ENCODE results near the gene UNC45A.

The UNC45A gene

DNA sequence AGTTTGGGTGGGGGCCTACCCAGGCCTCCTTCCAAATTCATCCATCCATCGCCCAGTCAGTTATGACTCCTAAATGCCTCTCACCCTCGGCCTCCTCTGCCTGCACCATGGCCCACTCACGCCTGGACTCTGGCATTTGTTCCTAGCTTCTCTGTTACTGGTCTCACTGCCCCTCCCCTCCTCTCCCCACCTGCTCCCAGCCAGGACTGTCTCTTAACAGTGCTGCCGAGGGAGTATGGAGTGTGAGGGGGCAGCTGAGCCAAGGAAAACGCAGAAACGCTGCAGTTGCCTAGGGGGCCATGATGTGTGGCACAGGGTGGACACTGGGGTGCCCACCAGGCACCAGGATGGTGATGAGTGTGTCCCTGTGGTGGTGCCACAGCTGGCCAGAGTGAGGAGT lies 22.7 kb downstream of the UNC45A start:
- Histone ChIP-seq H3K9me3 (ENCODE audit: control insufficient read depth, low read length) (no peaks in the 10 kb centered on the region), H3K36me3 (ENCODE audit: control insufficient read depth in 1 of 2, insufficient read depth in 2 of 2, low read depth in 1 of 2, low read length in 2 of 2) (peaks cover 39 to 46% of the 10 kb centered on the region in 2 experiments), H3K9ac (ENCODE audit: low read length) (peak overlapping the region; percentile 78), H3K14ac (ENCODE audit: low read length in 2 of 2) (no peak overlapping the region), H2AK5ac (ENCODE audit: low read length, severe bottlenecking) (no peak overlapping the region), H4K8ac (ENCODE audit: low read length) (peak overlapping the region; percentile 5), H3K23ac (ENCODE audit: low read length in 2 of 2) (peak overlapping the region in 1 of 2 experiments; percentile 65), H2BK15ac (ENCODE audit: low read depth, poor library complexity, severe bottlenecking) (no peak overlapping the region), H2AFZ (ENCODE audit: low read depth, low read length) (no peak overlapping the region), H3K4me3 (ENCODE audit: insufficient read depth in 1 of 2, low read depth in 1 of 2, low read length in 2 of 2) (peak overlapping the region in 1 of 2 experiments; percentile 86), H3K4me2 (ENCODE audit: low read length, poor library complexity, severe bottlenecking) (peak overlapping the region; percentile 91), H3K79me1 (replicated peaks; ENCODE audit: low read length, poor library complexity, severe bottlenecking) (peaks cover 17% of the 10 kb centered on the region), H3K4ac (ENCODE audit: low read depth in 1 of 2, low read length in 2 of 2) (no peak overlapping the region), H2BK120ac (ENCODE audit: low read depth, low read length) (no peak overlapping the region), H3K27me3 (ENCODE audit: control insufficient read depth in 1 of 2, insufficient read depth in 1 of 2, low read length in 2 of 2) (no peaks in the 10 kb centered on the region), H2BK5ac (ENCODE audit: low read depth, low read length, poor library complexity, severe bottlenecking) (no peak overlapping the region), H3K18ac (ENCODE audit: low read depth in 1 of 2, low read length in 2 of 2) (no peak overlapping the region), H3K4me1 (ENCODE audit: control insufficient read depth, insufficient read depth, low read depth, low read length) (peaks cover 21% of the 10 kb centered on the region), H3K27ac (ENCODE audit: low read length, poor library complexity, severe bottlenecking) (no peak overlapping the region), H2BK12ac (ENCODE audit: low read length in 2 of 2) (peak overlapping the region in 1 of 2 experiments; percentile 33), H4K91ac (ENCODE audit: low read length) (no peak overlapping the region)
- WGBS: 94% methylated on average over 6 of the region's 6 CpGs
- no peak for DNase-seq

DNA sequence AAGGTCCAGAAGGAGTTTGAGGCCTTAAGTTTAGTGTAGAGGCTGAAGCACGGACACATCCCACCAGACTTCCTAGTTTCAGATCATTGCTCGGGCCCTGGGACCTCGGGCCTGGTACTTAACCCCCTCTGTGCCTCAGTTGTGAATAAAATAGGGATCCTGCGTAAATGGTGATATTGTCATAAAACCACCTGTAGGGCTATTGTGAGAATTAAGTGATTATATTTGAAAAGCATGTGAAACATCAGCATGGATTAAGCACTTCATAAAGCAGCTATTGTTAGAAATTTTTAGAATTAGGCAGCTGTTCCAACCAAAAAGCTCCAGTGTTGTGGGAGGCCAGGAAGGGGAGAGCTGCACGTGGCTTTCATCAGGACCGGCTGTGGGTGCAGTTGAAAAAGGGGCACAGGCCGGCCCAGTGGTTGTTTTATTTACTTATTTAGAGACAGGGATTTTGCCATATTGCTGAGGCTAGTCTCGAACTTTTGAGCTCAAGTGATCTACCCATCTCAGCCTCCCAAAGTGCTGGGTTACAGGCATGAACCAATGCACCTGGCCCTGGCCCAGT lies 24.0 kb downstream of the UNC45A start:
- Histone ChIP-seq H3K27me3 (ENCODE audit: control insufficient read depth in 1 of 2, insufficient read depth in 1 of 2, low read length in 2 of 2) (no peaks in the 10 kb centered on the region), H3K9me3 (ENCODE audit: control insufficient read depth, low read length) (no peaks in the 10 kb centered on the region), H2BK15ac (ENCODE audit: low read depth, poor library complexity, severe bottlenecking) (no peak overlapping the region), H2BK12ac (ENCODE audit: low read length in 2 of 2) (no peak overlapping the region), H3K79me1 (replicated peaks; ENCODE audit: low read length, poor library complexity, severe bottlenecking) (peaks cover 15% of the 10 kb centered on the region), H3K9ac (ENCODE audit: low read length) (no peak overlapping the region), H3K23ac (ENCODE audit: low read length in 2 of 2) (no peak overlapping the region), H3K4ac (ENCODE audit: low read depth in 1 of 2, low read length in 2 of 2) (no peak overlapping the region), H3K4me1 (ENCODE audit: control insufficient read depth, insufficient read depth, low read depth, low read length) (peaks cover 18% of the 10 kb centered on the region), H2BK120ac (ENCODE audit: low read depth, low read length) (no peak overlapping the region), H3K18ac (ENCODE audit: low read depth in 1 of 2, low read length in 2 of 2) (no peak overlapping the region), H3K4me2 (ENCODE audit: low read length, poor library complexity, severe bottlenecking) (no peak overlapping the region), H4K91ac (ENCODE audit: low read length) (no peak overlapping the region), H2BK5ac (ENCODE audit: low read depth, low read length, poor library complexity, severe bottlenecking) (no peak overlapping the region), H3K27ac (ENCODE audit: low read length, poor library complexity, severe bottlenecking) (no peak overlapping the region), H2AK5ac (ENCODE audit: low read length, severe bottlenecking) (no peak overlapping the region), H2AFZ (ENCODE audit: low read depth, low read length) (no peak overlapping the region), H4K8ac (ENCODE audit: low read length) (no peak overlapping the region), H3K4me3 (ENCODE audit: insufficient read depth in 1 of 2, low read depth in 1 of 2, low read length in 2 of 2) (no peak overlapping the region), H3K36me3 (ENCODE audit: control insufficient read depth in 1 of 2, insufficient read depth in 2 of 2, low read depth in 1 of 2, low read length in 2 of 2) (peaks cover 32 to 37% of the 10 kb centered on the region in 2 experiments), H3K14ac (ENCODE audit: low read length in 2 of 2) (no peak overlapping the region)
- WGBS: 95% methylated on average over 8 of the region's 8 CpGs
- no peak for DNase-seq

DNA sequence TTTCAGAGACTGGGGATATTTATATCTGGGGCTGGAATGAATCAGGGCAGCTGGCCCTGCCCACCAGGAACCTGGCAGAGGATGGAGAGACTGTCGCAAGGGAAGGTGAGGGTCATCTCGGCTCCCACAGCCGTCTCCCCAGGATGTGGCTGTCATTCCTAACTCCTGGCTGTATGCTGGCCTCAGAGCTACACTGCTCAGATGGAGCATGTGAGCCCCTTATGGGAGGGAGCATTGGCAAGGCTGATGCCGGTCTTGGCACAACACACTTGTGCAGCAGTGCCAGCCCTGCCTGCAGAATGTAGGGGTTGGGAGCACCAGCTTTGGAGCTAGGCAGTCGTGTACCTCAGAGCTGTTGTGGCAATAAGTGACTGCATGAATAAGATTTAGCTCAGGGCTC lies 24.8 kb downstream of the UNC45A start:
- Histone ChIP-seq H4K91ac (ENCODE audit: low read length) (no peak overlapping the region), H3K4ac (ENCODE audit: low read depth in 1 of 2, low read length in 2 of 2) (no peak overlapping the region), H3K4me2 (ENCODE audit: low read length, poor library complexity, severe bottlenecking) (no peak overlapping the region), H3K18ac (ENCODE audit: low read depth in 1 of 2, low read length in 2 of 2) (no peak overlapping the region), H3K4me1 (ENCODE audit: control insufficient read depth, insufficient read depth, low read depth, low read length) (peaks cover 18% of the 10 kb centered on the region), H3K36me3 (ENCODE audit: control insufficient read depth in 1 of 2, insufficient read depth in 2 of 2, low read depth in 1 of 2, low read length in 2 of 2) (peaks cover 29 to 37% of the 10 kb centered on the region in 2 experiments), H3K9ac (ENCODE audit: low read length) (no peak overlapping the region), H3K14ac (ENCODE audit: low read length in 2 of 2) (no peak overlapping the region), H3K23ac (ENCODE audit: low read length in 2 of 2) (peak overlapping the region in 1 of 2 experiments; percentile 94), H3K27ac (ENCODE audit: low read length, poor library complexity, severe bottlenecking) (no peak overlapping the region), H2BK15ac (ENCODE audit: low read depth, poor library complexity, severe bottlenecking) (no peak overlapping the region), H2AFZ (ENCODE audit: low read depth, low read length) (no peak overlapping the region), H2BK5ac (ENCODE audit: low read depth, low read length, poor library complexity, severe bottlenecking) (no peak overlapping the region), H2AK5ac (ENCODE audit: low read length, severe bottlenecking) (no peak overlapping the region), H3K9me3 (ENCODE audit: control insufficient read depth, low read length) (no peaks in the 10 kb centered on the region), H3K79me1 (replicated peaks; ENCODE audit: low read length, poor library complexity, severe bottlenecking) (peaks cover 15% of the 10 kb centered on the region), H2BK120ac (ENCODE audit: low read depth, low read length) (no peak overlapping the region), H3K4me3 (ENCODE audit: insufficient read depth in 1 of 2, low read depth in 1 of 2, low read length in 2 of 2) (no peak overlapping the region), H2BK12ac (ENCODE audit: low read length in 2 of 2) (no peak overlapping the region), H3K27me3 (ENCODE audit: control insufficient read depth in 1 of 2, insufficient read depth in 1 of 2, low read length in 2 of 2) (no peaks in the 10 kb centered on the region), H4K8ac (ENCODE audit: low read length) (no peak overlapping the region)
- 95% methylated on average over 5 of the region's 5 CpGs for WGBS
- DNase-seq: no peak

DNA sequence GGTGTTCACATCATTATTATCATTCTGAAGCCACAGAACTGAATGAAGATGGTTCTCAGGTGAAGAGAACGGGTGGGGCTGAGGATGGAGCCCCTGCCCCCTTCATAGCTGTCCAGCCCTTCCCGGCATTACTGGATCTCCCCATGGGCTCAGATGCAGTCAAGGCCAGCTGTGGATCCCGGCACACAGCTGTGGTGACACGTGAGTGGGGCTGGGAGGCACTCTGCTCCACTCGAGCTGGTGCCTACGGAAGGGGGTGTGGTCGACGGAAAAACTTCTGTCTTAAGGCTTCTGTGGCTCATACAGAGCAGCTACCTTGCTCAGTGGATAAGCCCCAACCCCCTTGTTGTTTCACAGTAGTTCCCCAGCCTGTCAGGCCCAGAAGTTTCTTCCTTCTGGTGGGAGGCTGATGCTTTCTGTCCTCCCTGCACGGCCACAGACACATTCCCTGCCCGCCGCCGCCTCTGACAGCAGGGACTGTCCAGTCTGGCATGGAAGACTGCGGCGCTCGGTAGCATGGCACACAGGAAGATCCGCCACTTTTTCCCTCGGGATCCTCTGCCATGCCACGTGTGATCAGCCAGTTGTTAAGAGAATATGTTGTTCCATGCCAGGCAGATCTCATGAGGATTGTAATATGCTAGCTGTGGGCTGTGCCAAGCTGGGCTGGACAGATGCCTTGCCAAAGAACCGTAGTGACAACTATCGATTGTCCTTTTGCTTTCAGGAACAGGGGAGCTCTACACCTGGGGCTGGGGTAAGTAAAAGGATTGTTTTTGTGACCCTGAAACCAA lies 25.4 kb downstream of the UNC45A start:
- no peak overlapping the region for H3K4me2 ChIP-seq (ENCODE audit: low read length, poor library complexity, severe bottlenecking)
- H3K9ac ChIP-seq (ENCODE audit: low read length): no peak overlapping the region
- peak overlapping the region in 1 of 2 experiments; percentile 15 for H3K23ac ChIP-seq (ENCODE audit: low read length in 2 of 2)
- no peak overlapping the region for H4K8ac ChIP-seq (ENCODE audit: low read length)
- H2BK12ac ChIP-seq (ENCODE audit: low read length in 2 of 2): no peak overlapping the region
- H3K4me1 ChIP-seq (ENCODE audit: control insufficient read depth, insufficient read depth, low read depth, low read length): peaks cover 14% of the 10 kb centered on the region
- H3K79me1 ChIP-seq (replicated peaks; ENCODE audit: low read length, poor library complexity, severe bottlenecking): peaks cover 15% of the 10 kb centered on the region
- no peak overlapping the region for H3K14ac ChIP-seq (ENCODE audit: low read length in 2 of 2)
- H3K4ac ChIP-seq (ENCODE audit: low read depth in 1 of 2, low read length in 2 of 2): no peak overlapping the region
- no peak for DNase-seq
- no peaks in the 10 kb centered on the region for H3K27me3 ChIP-seq (ENCODE audit: control insufficient read depth in 1 of 2, insufficient read depth in 1 of 2, low read length in 2 of 2)
- no peaks in the 10 kb centered on the region for H3K9me3 ChIP-seq (ENCODE audit: control insufficient read depth, low read length)
- H3K36me3 ChIP-seq (ENCODE audit: control insufficient read depth in 1 of 2, insufficient read depth in 2 of 2, low read depth in 1 of 2, low read length in 2 of 2): peaks cover 29 to 37% of the 10 kb centered on the region in 2 experiments
- H3K27ac ChIP-seq (ENCODE audit: low read length, poor library complexity, severe bottlenecking): no peak overlapping the region
- H4K91ac ChIP-seq (ENCODE audit: low read length): peak overlapping the region; percentile 35
- H2AFZ ChIP-seq (ENCODE audit: low read depth, low read length): no peak overlapping the region
- H3K18ac ChIP-seq (ENCODE audit: low read depth in 1 of 2, low read length in 2 of 2): no peak overlapping the region
- 96% methylated on average over 20 of the region's 20 CpGs for WGBS
- H2AK5ac ChIP-seq (ENCODE audit: low read length, severe bottlenecking): no peak overlapping the region
- H2BK15ac ChIP-seq (ENCODE audit: low read depth, poor library complexity, severe bottlenecking): no peak overlapping the region
- no peak overlapping the region for H2BK120ac ChIP-seq (ENCODE audit: low read depth, low read length)
- no peak overlapping the region for H3K4me3 ChIP-seq (ENCODE audit: insufficient read depth in 1 of 2, low read depth in 1 of 2, low read length in 2 of 2)
- H2BK5ac ChIP-seq (ENCODE audit: low read depth, low read length, poor library complexity, severe bottlenecking): no peak overlapping the region
